EH (cell line): ENCODE results near the gene SEMA3A.
A peak's percentile ranks its signal among the peaks of the same experiment; 100 is the strongest.
"Not testable (repeated sequence)": the region's sequence is repeated elsewhere in the genome, so short reads cannot be mapped to it uniquely, and the experiment has no call there.

ENCODE experiments used
- DNase-seq: peaks from one replicate; pipeline ENCODE4 v3.0.0-alpha.2; 2015; ENCODE audit warnings: low read depth

SEMA3A gene

GRCh38 chr7:84108787-84109186, 85.8 kb downstream of the SEMA3A start:
- DNase-seq = no peak

GRCh38 chr7:84108119-84108518, 86.5 kb downstream of the SEMA3A start:
- DNase-seq = no peak

GRCh38 chr7:84107259-84107658, 87.3 kb downstream of the SEMA3A start:
- DNase-seq = no peak

GRCh38 chr7:84106291-84106690, 88.3 kb downstream of the SEMA3A start:
- DNase-seq = peak; percentile 47

- peak; percentile 59 for DNase-seq
Observed at GRCh38 chr7:84105586-84105985, 89.0 kb downstream of the SEMA3A start.

GRCh38 chr7:84104826-84105225, 89.8 kb downstream of the SEMA3A start:
- no peak for DNase-seq

- peak; percentile 35 for DNase-seq
Observed at GRCh38 chr7:84102213-84102612, 92.4 kb downstream of the SEMA3A start.

GRCh38 chr7:84100866-84101265, 93.7 kb downstream of the SEMA3A start:
- peak; percentile 30 for DNase-seq

- no peak for DNase-seq
Observed at GRCh38 chr7:84095971-84096370, 98.6 kb downstream of the SEMA3A start.

GRCh38 chr7:84092207-84092606, 102.4 kb downstream of the SEMA3A start:
- DNase-seq = no peak

- DNase-seq = no peak
Observed at GRCh38 chr7:84091318-84091717, 103.3 kb downstream of the SEMA3A start.

GRCh38 chr7:84088802-84089201, 105.8 kb downstream of the SEMA3A start:
- peak; percentile 14 for DNase-seq

GRCh38 chr7:84085998-84086397, 108.6 kb downstream of the SEMA3A start:
- no peak for DNase-seq

GRCh38 chr7:84085147-84085546, 109.4 kb downstream of the SEMA3A start:
- peak; percentile 65 for DNase-seq

- DNase-seq = no peak
Observed at GRCh38 chr7:84083846-84084245, 110.7 kb downstream of the SEMA3A start.

GRCh38 chr7:84081973-84082522, 112.5 kb downstream of the SEMA3A start:
- no peak for DNase-seq

GRCh38 chr7:84077336-84077735, 117.3 kb downstream of the SEMA3A start:
- no peak for DNase-seq

GRCh38 chr7:84076219-84076618, 118.4 kb downstream of the SEMA3A start:
- DNase-seq = no peak

GRCh38 chr7:84073186-84073875, 121.3 kb downstream of the SEMA3A start:
- DNase-seq = peak; percentile 32

- no peak for DNase-seq
Observed at GRCh38 chr7:84070770-84071169, 123.8 kb downstream of the SEMA3A start.

GRCh38 chr7:84069999-84070500, 124.5 kb downstream of the SEMA3A start:
- DNase-seq = no peak

- no peak for DNase-seq
Observed at GRCh38 chr7:84069033-84069432, 125.6 kb downstream of the SEMA3A start.

- DNase-seq = not testable (repeated sequence)
Observed at GRCh38 chr7:84062489-84062901, 132.1 kb downstream of the SEMA3A start.

GRCh38 chr7:84060760-84061261, 133.8 kb downstream of the SEMA3A start:
- DNase-seq = peak; percentile 50
